Mesenchymal stem cell (in vitro differentiated cells and primary cell): ENCODE data around the gene C1QC.

Experiments
- DNase-seq: peaks from one replicate; pipeline ENCODE4 v3.0.0-alpha.2; 2013
- H2AFZ ChIP-seq: one replicate; pipeline ENCODE4 v1.6.1; 2013; ENCODE audit warnings: low read depth, mild to moderate bottlenecking, control low read depth, inconsistent platforms, low read length, moderate library complexity
- H2AK5ac ChIP-seq: 2 replicates; pipeline ENCODE4 v1.6.1; 2013; ENCODE audit warnings: low read length, moderate library complexity, mild to moderate bottlenecking, inconsistent platforms; ENCODE audit not compliant: severe bottlenecking
- H2BK120ac ChIP-seq: one replicate; pipeline ENCODE4 v1.6.1; 2013; ENCODE audit warnings: low read depth, mild to moderate bottlenecking, inconsistent platforms, low read length, moderate library complexity
- H2BK12ac ChIP-seq, 2 experiments: one replicate each; pipeline ENCODE4 v1.6.1; 2013; ENCODE audit warnings: inconsistent platforms in 2 of 2, low read length in 2 of 2, mild to moderate bottlenecking in 2 of 2, moderate library complexity in 2 of 2, control low read depth in 1 of 2
- H2BK15ac ChIP-seq: one replicate; pipeline ENCODE4 v1.6.1; 2013; ENCODE audit warnings: mild to moderate bottlenecking, low read depth, inconsistent platforms; ENCODE audit not compliant: poor library complexity, severe bottlenecking
- H2BK5ac ChIP-seq: 2 replicates; pipeline ENCODE4 v1.6.1; 2013; ENCODE audit warnings: low read depth, mild to moderate bottlenecking, low read length, control low read depth, inconsistent platforms; ENCODE audit not compliant: poor library complexity, severe bottlenecking
- H3K14ac ChIP-seq, 2 experiments: one replicate each; pipeline ENCODE4 v1.6.1; 2013; ENCODE audit warnings: inconsistent platforms in 2 of 2, low read length in 2 of 2, control low read depth in 1 of 2, mild to moderate bottlenecking in 1 of 2, moderate library complexity in 1 of 2
- H3K18ac ChIP-seq, 2 experiments: one replicate each; pipeline ENCODE4 v1.6.1; 2013; ENCODE audit warnings: inconsistent platforms in 2 of 2, low read length in 2 of 2, control low read depth in 1 of 2, low read depth in 1 of 2, mild to moderate bottlenecking in 1 of 2
- H3K23ac ChIP-seq, 2 experiments: one replicate each; pipeline ENCODE4 v1.6.1; 2013; ENCODE audit warnings: inconsistent platforms in 2 of 2, low read length in 2 of 2, mild to moderate bottlenecking in 2 of 2, moderate library complexity in 2 of 2, control low read depth in 1 of 2
- H3K27ac ChIP-seq: 2 replicates; pipeline ENCODE4 v1.5.1; 2013; ENCODE audit warnings: mild to moderate bottlenecking, moderate library complexity, low read length, control low read depth, inconsistent platforms; ENCODE audit not compliant: poor library complexity, severe bottlenecking
- H3K27me3 ChIP-seq, 2 experiments: 2 replicates each; pipeline versions ENCODE4 v1.6.1 to v1.7.0; 2013; ENCODE audit warnings: low read length in 2 of 2, mild to moderate bottlenecking in 2 of 2, moderate library complexity in 2 of 2, control low read depth in 1 of 2, inconsistent platforms in 1 of 2; ENCODE audit not compliant: control insufficient read depth in 1 of 2, insufficient read depth in 1 of 2
- H3K36me3 ChIP-seq, 2 experiments: 2 replicates each; pipeline versions ENCODE4 v1.6.1 to v1.7.0; 2013; ENCODE audit warnings: low read length in 2 of 2, control low read depth in 1 of 2, inconsistent platforms in 1 of 2, low read depth in 1 of 2, mild to moderate bottlenecking in 1 of 2; ENCODE audit not compliant: insufficient read depth in 2 of 2, control insufficient read depth in 1 of 2
- H3K4ac ChIP-seq, 2 experiments: one replicate each; pipeline ENCODE4 v1.6.1; 2013; ENCODE audit warnings: inconsistent platforms in 2 of 2, low read length in 2 of 2, mild to moderate bottlenecking in 2 of 2, moderate library complexity in 2 of 2, control low read depth in 1 of 2, low read depth in 1 of 2
- H3K4me1 ChIP-seq: 2 replicates; pipeline ENCODE4 v1.6.1; 2013; ENCODE audit warnings: low read depth, low read length, control low read depth; ENCODE audit not compliant: control insufficient read depth, insufficient read depth
- H3K4me2 ChIP-seq: 2 replicates; pipeline ENCODE4 v1.6.1; 2013; ENCODE audit warnings: low read length, mild to moderate bottlenecking, inconsistent platforms; ENCODE audit not compliant: poor library complexity, severe bottlenecking
- H3K4me3 ChIP-seq, 2 experiments: 2 replicates each; pipeline versions ENCODE4 v1.5.1 to v1.7.0; 2013; ENCODE audit warnings: low read length in 2 of 2, mild to moderate bottlenecking in 2 of 2, control low read depth in 1 of 2, low read depth in 1 of 2; ENCODE audit not compliant: insufficient read depth in 1 of 2
- H3K79me1 ChIP-seq: replicated peaks from 2 replicates; pipeline ENCODE4 v1.6.1; 2013; ENCODE audit warnings: mild to moderate bottlenecking, control low read depth, low read length, inconsistent platforms; ENCODE audit not compliant: poor library complexity, severe bottlenecking
- H3K9ac ChIP-seq: 2 replicates; pipeline ENCODE4 v1.7.0; 2013; ENCODE audit warnings: mild to moderate bottlenecking, low read length, moderate library complexity
- H3K9me3 ChIP-seq: 2 replicates; pipeline ENCODE4 v1.7.0; 2013; ENCODE audit warnings: mild to moderate bottlenecking, low read length; ENCODE audit not compliant: control insufficient read depth
- H4K8ac ChIP-seq: one replicate; pipeline ENCODE4 v1.6.1; 2013; ENCODE audit warnings: inconsistent platforms, mild to moderate bottlenecking, low read length, moderate library complexity
- H4K91ac ChIP-seq: one replicate; pipeline ENCODE4 v1.6.1; 2013; ENCODE audit warnings: mild to moderate bottlenecking, low read length, inconsistent platforms
- WGBS: methylation state at CpG from one replicate; pipeline ENCODE4 v1.1.7; 2013; ENCODE audit warnings: mixed read lengths; 5-methylcytosine and 5-hydroxymethylcytosine counted together

Gene C1QC

GRCh38 chr1:22680726-22681125 lies 37.3 kb downstream of the C1QC start:
- Histone ChIP-seq H2BK5ac (no peak overlapping the region), H3K9ac (no peak overlapping the region), H2AK5ac (no peak overlapping the region), H2BK15ac (no peak overlapping the region), H2BK12ac (no peak overlapping the region), H2BK120ac (no peak overlapping the region), H4K91ac (no peak overlapping the region), H2AFZ (no peak overlapping the region), H3K23ac (no peak overlapping the region), H3K4me1 (peaks cover 15% of the 10 kb centered on the region), H3K4me3 (no peak overlapping the region), H3K14ac (no peak overlapping the region), H3K27me3 (peaks cover 3 to 60% of the 10 kb centered on the region in 2 experiments), H3K79me1 (no peaks in the 10 kb centered on the region), H3K9me3 (no peaks in the 10 kb centered on the region), H3K18ac (no peak overlapping the region), H3K4ac (no peak overlapping the region), H3K36me3 (no peaks in the 10 kb centered on the region), H4K8ac (no peak overlapping the region), H3K27ac (no peak overlapping the region), H3K4me2 (no peak overlapping the region)
- WGBS, result 89% methylated on average over 9 of the region's 9 CpGs
- DNase-seq, result no peak

- no peak overlapping the region for H3K4ac ChIP-seq
- H3K27me3 ChIP-seq, result peaks cover 3 to 65% of the 10 kb centered on the region in 2 experiments
- H2BK5ac ChIP-seq, result no peak overlapping the region
- no peak overlapping the region for H2AFZ ChIP-seq
- no peak overlapping the region for H3K9ac ChIP-seq
- no peak overlapping the region for H4K91ac ChIP-seq
- H3K18ac ChIP-seq, result no peak overlapping the region
- H3K14ac ChIP-seq, result no peak overlapping the region
- no peak overlapping the region for H3K23ac ChIP-seq
- H3K4me2 ChIP-seq, result no peak overlapping the region
- H3K9me3 ChIP-seq, result no peaks in the 10 kb centered on the region
- WGBS, result 86% methylated on average over 15 of the region's 15 CpGs
- no peak overlapping the region for H2BK15ac ChIP-seq
- no peak overlapping the region for H2AK5ac ChIP-seq
- H3K27ac ChIP-seq, result no peak overlapping the region
- DNase-seq, result no peak
- H3K4me3 ChIP-seq, result no peak overlapping the region
- no peak overlapping the region for H2BK12ac ChIP-seq
- H2BK120ac ChIP-seq, result no peak overlapping the region
- peaks cover 18% of the 10 kb centered on the region for H3K4me1 ChIP-seq
- H4K8ac ChIP-seq, result no peak overlapping the region
- no peaks in the 10 kb centered on the region for H3K79me1 ChIP-seq
- no peaks in the 10 kb centered on the region for H3K36me3 ChIP-seq
Measured at GRCh38 chr1:22681556-22682276, 38.3 kb downstream of the C1QC start.

GRCh38 chr1:22683547-22683946 lies 40.1 kb downstream of the C1QC start:
- Histone ChIP-seq H2BK12ac (no peak overlapping the region), H3K4me1 (peaks cover 19% of the 10 kb centered on the region), H3K36me3 (no peaks in the 10 kb centered on the region), H3K9me3 (no peaks in the 10 kb centered on the region), H3K14ac (no peak overlapping the region), H3K18ac (no peak overlapping the region), H2AFZ (no peak overlapping the region), H3K9ac (no peak overlapping the region), H3K27ac (no peak overlapping the region), H2BK5ac (no peak overlapping the region), H3K27me3 (peaks cover 3 to 63% of the 10 kb centered on the region in 2 experiments), H3K4ac (no peak overlapping the region), H4K91ac (no peak overlapping the region), H3K23ac (no peak overlapping the region), H3K4me3 (no peak overlapping the region), H3K4me2 (no peak overlapping the region), H2BK120ac (no peak overlapping the region), H2AK5ac (no peak overlapping the region), H4K8ac (no peak overlapping the region), H3K79me1 (no peaks in the 10 kb centered on the region), H2BK15ac (no peak overlapping the region)
- 86% methylated on average over 1 of the region's 1 CpG for WGBS
- DNase-seq, result no peak

- H3K23ac ChIP-seq, result no peak overlapping the region
- H2BK5ac ChIP-seq, result no peak overlapping the region
- no peak overlapping the region for H2BK120ac ChIP-seq
- H3K4me1 ChIP-seq, result peaks cover 24% of the 10 kb centered on the region
- no peaks in the 10 kb centered on the region for H3K79me1 ChIP-seq
- H2AFZ ChIP-seq, result no peak overlapping the region
- H3K27me3 ChIP-seq, result peaks cover 3 to 55% of the 10 kb centered on the region in 2 experiments
- H2AK5ac ChIP-seq, result peak overlapping the region; percentile 10
- H4K8ac ChIP-seq, result no peak overlapping the region
- peak overlapping the region in 1 of 2 experiments; percentile 57 for H2BK12ac ChIP-seq
- peak overlapping the region in 1 of 2 experiments; percentile 26 for H3K14ac ChIP-seq
- no peak overlapping the region for H3K4me3 ChIP-seq
- whole genome bisulfite sequencing, result 54% methylated on average over 10 of the region's 10 CpGs
- H3K4me2 ChIP-seq, result no peak overlapping the region
- no peak overlapping the region for H3K27ac ChIP-seq
- DNase-seq, result no peak
- no peak overlapping the region for H4K91ac ChIP-seq
- no peak overlapping the region for H3K4ac ChIP-seq
- H3K36me3 ChIP-seq, result no peaks in the 10 kb centered on the region
- H3K18ac ChIP-seq, result peak overlapping the region in 1 of 2 experiments; percentile 35
- no peak overlapping the region for H2BK15ac ChIP-seq
- H3K9me3 ChIP-seq, result no peaks in the 10 kb centered on the region
- no peak overlapping the region for H3K9ac ChIP-seq
Measured at GRCh38 chr1:22685591-22686059, 42.2 kb downstream of the C1QC start.
